Measurements from ENCODE around the gene AFG1L.
"Not testable (repeated sequence)": the region's sequence is repeated elsewhere in the genome, so short reads cannot be mapped to it uniquely, and the experiment has no call there.

DNA sequence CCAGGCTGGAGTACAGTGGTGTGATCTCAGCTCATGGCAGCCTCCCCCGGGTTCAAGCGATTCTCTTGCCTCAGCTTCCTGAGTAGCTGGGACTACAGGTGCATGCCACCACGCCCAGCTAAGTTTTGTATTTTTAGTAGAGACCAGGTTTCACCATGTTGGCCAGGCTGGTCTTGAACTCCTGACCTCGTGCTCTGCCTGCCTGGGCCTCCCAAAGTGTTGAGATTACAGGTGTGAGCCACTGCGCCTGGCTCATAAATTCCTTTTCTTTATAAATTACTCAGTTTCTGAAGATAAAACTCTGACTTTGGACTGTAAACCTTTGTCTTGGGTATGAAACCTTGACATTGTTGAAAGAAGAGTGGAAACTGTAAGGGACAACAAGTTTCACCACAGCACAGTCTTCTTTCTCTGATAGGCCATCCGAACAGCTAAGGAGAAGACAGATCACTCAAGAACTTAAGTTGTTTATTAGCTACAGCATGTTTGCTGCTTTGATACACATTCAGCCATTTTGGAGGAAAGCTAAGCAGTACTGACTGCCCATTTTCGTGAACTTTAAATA lies 35.4 kb downstream of the AFG1L start:
- not testable (repeated sequence) for TF ChIP-seq CTCF (IDR thresholded peaks at IDR 0.05; ENCODE audit: poor library complexity); EZH2phosphoT487 (IDR thresholded peaks at IDR 0.05; ENCODE audit: low read depth, severe bottlenecking, unreplicated experiment)
